Cardiac muscle cell (in vitro differentiated cells and primary cell): Measurements from ENCODE around the gene TMOD2. TPM values are rescaled to one million over a fixed set of nuclear protein-coding genes. Genes with fewer than 3 reads are reported as not detected.

Experiments used
- DNase-seq, 2 donors: peaks; one replicate each; pipeline versions ENCODE4 v3.0.0 to v3.0.0-alpha.2; 2010 to 2017; ENCODE audit warnings: low read depth in 1 of 2, low spot score in 1 of 2
- H3K27ac ChIP-seq: fragments of 200-600 bp; sonication (generic); 2 replicates; pipeline ENCODE4 v1.5.1; 2016
- H3K27me3 ChIP-seq: fragments of 200-600 bp; sonication (generic); 2 replicates; pipeline ENCODE4 v1.6.0; 2016; ENCODE audit warnings: control low read depth
- H3K36me3 ChIP-seq: fragments of 200-600 bp; sonication (generic); 2 replicates; pipeline ENCODE4 v1.5.1; 2016; ENCODE audit warnings: control low read depth
- H3K4me1 ChIP-seq: fragments of 200-600 bp; sonication (generic); 2 replicates; pipeline ENCODE4 v1.8.1; 2017; ENCODE audit warnings: low read depth, mild to moderate bottlenecking, mixed run types
- H3K4me3 ChIP-seq: fragments of 200-600 bp; sonication (generic); 2 replicates; pipeline ENCODE4 v1.5.1; 2016; ENCODE audit warnings: mild to moderate bottlenecking
- H3K9me3 ChIP-seq: fragments of 200-600 bp; sonication (generic); 2 replicates; pipeline ENCODE4 v1.5.1; 2017; ENCODE audit warnings: low read depth, mild to moderate bottlenecking, control low read depth
- CTCF ChIP-seq: IDR thresholded peaks from 2 replicates; pipeline ENCODE4 v1.5.1; 2012; ENCODE audit warnings: low read depth, mild to moderate bottlenecking, low read length
- polyA plus RNA-seq: library from polyadenylated mRNA; unstranded; fragments of >200 nt; fragmentation: Nextera tagmentation; extraction: Ambion mirVana; gene quantifications from 2 replicates; pipeline ENCODE4 v1.2.1, GENCODE V29; 2016
- total RNA-seq: library from RNA; depleted of rRNA; stranded (reverse); fragments of >200 nt; gene quantifications from 2 replicates; pipeline ENCODE4 v1.2.3, GENCODE V29; 2016

Gene TMOD2
- total and polyA plus RNA-seq, 2 experiments from 2014 or later: 1.8 to 2.8 TPM

- TF ChIP-seq CTCF: no peak
- Histone ChIP-seq H3K4me3 (no peak overlapping the region), H3K27ac (no peak overlapping the region), H3K9me3 (no peaks in the 10 kb centered on the region), H3K27me3 (peaks cover 38% of the 10 kb centered on the region), H3K36me3 (no peaks in the 10 kb centered on the region), H3K4me1 (no peaks in the 10 kb centered on the region)
- DNase-seq: no peak
Observed at GRCh38 chr15:51756482-51756881, 5.1 kb downstream of the TMOD2 start.

DNA sequence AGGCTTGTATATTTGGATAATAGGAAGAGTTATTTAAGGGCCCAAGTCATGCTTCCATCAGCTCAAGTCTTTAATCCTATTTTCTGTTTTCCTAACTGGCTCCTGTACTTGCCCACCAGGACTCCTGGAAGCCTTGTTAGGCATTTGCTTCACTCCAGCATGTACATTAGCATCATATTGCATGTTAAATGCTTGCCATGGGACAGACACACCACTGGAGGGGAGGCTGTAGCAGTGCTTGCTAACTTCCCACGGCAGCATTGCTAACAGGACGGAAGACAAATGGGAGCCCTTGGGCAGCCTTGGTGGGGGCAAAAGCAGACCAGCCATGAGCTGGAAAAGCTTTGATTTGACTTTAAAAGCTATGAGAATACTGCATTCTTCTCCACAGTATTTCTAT, 6.1 kb downstream of the TMOD2 start:
- Histone ChIP-seq H3K27ac (no peak overlapping the region), H3K36me3 (no peaks in the 10 kb centered on the region), H3K4me1 (no peaks in the 10 kb centered on the region), H3K9me3 (no peaks in the 10 kb centered on the region), H3K4me3 (no peak overlapping the region), H3K27me3 (peaks cover 38% of the 10 kb centered on the region)
- no peak for DNase-seq
- no peak for TF ChIP-seq CTCF

DNA sequence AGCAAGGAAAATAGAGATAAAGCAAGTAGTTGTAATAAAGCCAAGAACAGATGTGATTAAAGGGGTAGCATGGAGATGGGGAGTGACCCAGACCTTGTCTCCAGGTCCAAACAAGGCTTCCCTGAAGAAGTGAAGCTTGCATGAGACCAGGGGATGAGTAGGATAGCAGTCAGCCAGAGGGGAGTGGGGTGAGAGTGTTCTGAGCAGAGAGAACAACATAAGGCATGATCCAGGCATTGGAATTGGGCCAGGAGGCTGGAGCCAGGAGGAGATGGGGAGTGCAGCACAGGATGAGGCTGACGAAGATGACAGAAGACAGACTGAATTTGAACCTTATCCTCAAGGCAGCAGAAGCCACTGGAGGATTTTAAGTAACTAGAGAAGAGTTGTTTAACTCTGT, 7.2 kb downstream of the TMOD2 start:
- H3K27me3 ChIP-seq: peaks cover 27% of the 10 kb centered on the region
- TF ChIP-seq CTCF: no peak
- H3K27ac ChIP-seq: no peak overlapping the region
- no peaks in the 10 kb centered on the region for H3K4me1 ChIP-seq
- H3K9me3 ChIP-seq: no peaks in the 10 kb centered on the region
- DNase-seq: peak in 1 of 2 donors; percentile 84
- H3K4me3 ChIP-seq: no peak overlapping the region
- no peaks in the 10 kb centered on the region for H3K36me3 ChIP-seq

- H3K4me1 ChIP-seq: no peaks in the 10 kb centered on the region
- TF ChIP-seq CTCF: peak; percentile 51
- no peak overlapping the region for H3K4me3 ChIP-seq
- H3K27ac ChIP-seq: no peak overlapping the region
- peak; percentile 57 to 98 for DNase-seq
- H3K9me3 ChIP-seq: no peaks in the 10 kb centered on the region
- H3K36me3 ChIP-seq: no peaks in the 10 kb centered on the region
- peaks cover 17% of the 10 kb centered on the region for H3K27me3 ChIP-seq
Observed at GRCh38 chr15:51759557-51760070, 8.2 kb downstream of the TMOD2 start.

- no peak for DNase-seq
- Histone ChIP-seq H3K27ac (no peak overlapping the region), H3K4me1 (no peaks in the 10 kb centered on the region), H3K4me3 (no peak overlapping the region), H3K9me3 (no peaks in the 10 kb centered on the region), H3K36me3 (no peaks in the 10 kb centered on the region), H3K27me3 (peaks cover 5% of the 10 kb centered on the region)
- TF ChIP-seq CTCF: no peak
Observed at GRCh38 chr15:51760805-51761204, 9.4 kb downstream of the TMOD2 start.

DNA sequence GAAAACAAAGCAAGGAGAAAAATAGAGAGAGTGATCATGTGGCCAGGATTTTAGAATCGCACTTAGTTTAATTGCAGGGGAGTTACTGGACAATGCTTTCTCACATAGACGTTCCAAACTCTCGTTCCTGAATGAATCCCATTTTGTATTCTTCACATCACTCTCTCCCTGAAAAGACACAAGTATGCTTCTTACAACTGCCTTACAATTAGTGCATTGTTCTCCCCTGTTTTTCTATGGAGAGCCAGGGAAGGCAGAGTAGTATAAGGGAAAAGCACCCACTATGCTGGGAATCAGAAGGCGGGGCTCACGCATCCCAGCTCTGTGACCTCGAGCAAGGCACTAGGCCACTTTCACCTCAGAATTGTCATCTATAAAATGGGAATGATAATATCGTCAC, 14.4 kb downstream of the TMOD2 start:
- Histone ChIP-seq H3K27me3 (no peaks in the 10 kb centered on the region), H3K36me3 (no peaks in the 10 kb centered on the region), H3K4me1 (no peaks in the 10 kb centered on the region), H3K9me3 (no peaks in the 10 kb centered on the region), H3K4me3 (no peak overlapping the region), H3K27ac (no peak overlapping the region)
- TF ChIP-seq CTCF: no peak
- no peak for DNase-seq
